Skin epidermis (tissue), 12 donors: Measurements from ENCODE around the gene ATOX1.

Source experiments
- H3K27ac ChIP-seq, 21 experiments: fragments of 200-600 bp; sonication (generic) in 11 of 21; one replicate each; pipeline ENCODE4 v1.5.0; 2020; ENCODE audit warnings: mild to moderate bottlenecking in 3 of 21, inconsistent platforms in 2 of 21, moderate library complexity in 2 of 21
- H3K4me3 ChIP-seq, 7 experiments: fragments of 200-600 bp; sonication (generic) in 2 of 7; one replicate each; pipeline ENCODE4 v1.5.0; 2020; ENCODE audit warnings: inconsistent platforms in 2 of 7, mild to moderate bottlenecking in 2 of 7, moderate library complexity in 1 of 7

The ATOX1 gene

GRCh38 chr5:151771259-151772028, 13.0 kb upstream of the ATOX1 start, which contains the start of gene G3BP1:
Gene G3BP1, plus strand, starts transcription at chr5:151771954. Its CDS starts 14,667 bp downstream, at chr5:151786621.
- H3K4me3 ChIP-seq, result peak within 1 kb of the TSS; percentile 67 to 94 (median 82)
- peak within 1 kb of the TSS; percentile 81 to 100 (median 98) for H3K27ac ChIP-seq

GRCh38 chr5:151770383-151771258, 12.2 kb upstream of the ATOX1 start:
- Histone ChIP-seq H3K4me3 (peak overlapping the region; percentile 42 to 64 (median 50)), H3K27ac (peak overlapping the region; percentile 81 to 100 (median 98))

- no peak overlapping the region for H3K27ac ChIP-seq
- no peak overlapping the region for H3K4me3 ChIP-seq
Measured at GRCh38 chr5:151766975-151767374, 8.5 kb upstream of the ATOX1 start.

GRCh38 chr5:151764801-151765200, 6.4 kb upstream of the ATOX1 start:
- Histone ChIP-seq H3K4me3 (no peak overlapping the region), H3K27ac (no peak overlapping the region)

GRCh38 chr5:151758141-151758429, 346 bp downstream of the ATOX1 start:
- H3K4me3 ChIP-seq, result peak overlapping the region; percentile 56 to 94 (median 70)
- peak overlapping the region; percentile 60 to 95 (median 85) for H3K27ac ChIP-seq

- H3K4me3 ChIP-seq, result peak overlapping the region; percentile 56 to 94 (median 70)
- H3K27ac ChIP-seq, result peak overlapping the region; percentile 60 to 95 (median 85)
Measured at GRCh38 chr5:151757233-151758140, 944 bp downstream of the ATOX1 start.

- Histone ChIP-seq H3K4me3 (no peak overlapping the region), H3K27ac (peak overlapping the region in 1 of 21 experiments; percentile 18)
Measured at GRCh38 chr5:151755383-151755782, 3.0 kb downstream of the ATOX1 start.

GRCh38 chr5:151751593-151751992, 6.8 kb downstream of the ATOX1 start:
- H3K27ac ChIP-seq, result peak overlapping the region in 4 of 21 experiments; percentile 26 to 55 (median 40)
- H3K4me3 ChIP-seq, result no peak overlapping the region

- no peak overlapping the region for H3K4me3 ChIP-seq
- H3K27ac ChIP-seq, result peak overlapping the region in 4 of 21 experiments; percentile 26 to 52 (median 40)
Measured at GRCh38 chr5:151751091-151751490, 7.3 kb downstream of the ATOX1 start.

GRCh38 chr5:151750121-151750520, 8.3 kb downstream of the ATOX1 start:
- Histone ChIP-seq H3K27ac (peak overlapping the region in 15 of 21 experiments; percentile 10 to 73 (median 39)), H3K4me3 (no peak overlapping the region)

GRCh38 chr5:151745071-151745705, 13.2 kb downstream of the ATOX1 start:
- Histone ChIP-seq H3K4me3 (no peak overlapping the region), H3K27ac (peak overlapping the region in 20 of 21 experiments; percentile 31 to 83 (median 70))

- Histone ChIP-seq H3K27ac (peak overlapping the region in 2 of 21 experiments; percentile 31 to 44), H3K4me3 (no peak overlapping the region)
Measured at GRCh38 chr5:151743530-151743929, 14.9 kb downstream of the ATOX1 start.

GRCh38 chr5:151742870-151743294, 15.5 kb downstream of the ATOX1 start:
- Histone ChIP-seq H3K27ac (peak overlapping the region in 1 of 21 experiments; percentile 44), H3K4me3 (no peak overlapping the region)

- H3K4me3 ChIP-seq, result no peak overlapping the region
Measured at GRCh38 chr5:151741678-151742423, 16.6 kb downstream of the ATOX1 start.

GRCh38 chr5:151740958-151741373, 17.5 kb downstream of the ATOX1 start:
- Histone ChIP-seq H3K27ac (peak overlapping the region in 19 of 21 experiments; percentile 18 to 93 (median 72)), H3K4me3 (no peak overlapping the region)

More at GRCh38 chr5:151741678-151742423, 16.6 kb downstream of the ATOX1 start:
- H3K27ac ChIP-seq, result peak overlapping the region in 15 of 21 experiments; percentile 10 to 93 (median 75)

- H3K27ac ChIP-seq, result peak overlapping the region in 20 of 21 experiments; percentile 18 to 93 (median 71)
- no peak overlapping the region for H3K4me3 ChIP-seq
Measured at GRCh38 chr5:151740336-151740942, 18.0 kb downstream of the ATOX1 start.

- no peak overlapping the region for H3K4me3 ChIP-seq
Measured at GRCh38 chr5:151739939-151740335, 18.5 kb downstream of the ATOX1 start.

GRCh38 chr5:151739395-151739794, 19.0 kb downstream of the ATOX1 start:
- Histone ChIP-seq H3K4me3 (no peak overlapping the region), H3K27ac (peak overlapping the region in 18 of 21 experiments; percentile 12 to 93 (median 70))

More at GRCh38 chr5:151739939-151740335, 18.5 kb downstream of the ATOX1 start:
- H3K27ac ChIP-seq, result peak overlapping the region in 18 of 21 experiments; percentile 20 to 93 (median 72)
